GM18868 (cell line): Measurements from ENCODE around the gene COP1.
A peak's percentile ranks its signal among the peaks of the same experiment; 100 is the strongest.

Source experiments
- ATAC-seq: cut with Tn5 transposase; IDR thresholded peaks from one replicate; pipeline ENCODE4 v1.9.1; 2021; ENCODE audit warnings: mild to moderate bottlenecking, moderate library complexity; ENCODE audit not compliant: unreplicated experiment

The COP1 gene

GRCh38 chr1:175976865-175977642 is 230.0 kb downstream of the COP1 start:
- no peak for ATAC-seq

- ATAC-seq: peak; percentile 31
These were observed 237.9 kb downstream of the COP1 start for GRCh38 chr1:175969231-175969630.

- ATAC-seq: peak; percentile 72
These were observed 238.5 kb downstream of the COP1 start for GRCh38 chr1:175968486-175969172.

GRCh38 chr1:175963740-175964139 is 243.3 kb downstream of the COP1 start:
- ATAC-seq: no peak

GRCh38 chr1:175960169-175960568 is 246.9 kb downstream of the COP1 start:
- ATAC-seq: no peak

- no peak for ATAC-seq
These were observed 255.5 kb downstream of the COP1 start for GRCh38 chr1:175951627-175952026.

GRCh38 chr1:175947771-175948170 is 259.3 kb downstream of the COP1 start:
- no peak for ATAC-seq

GRCh38 chr1:175944591-175944990 is 262.5 kb downstream of the COP1 start:
- no peak for ATAC-seq

- ATAC-seq: no peak
These were observed 265.9 kb downstream of the COP1 start for GRCh38 chr1:175941164-175941563.

- no peak for ATAC-seq
These were observed 270.4 kb downstream of the COP1 start for GRCh38 chr1:175936736-175937135.

GRCh38 chr1:175935566-175936115 is 271.4 kb downstream of the COP1 start:
- ATAC-seq: no peak

- ATAC-seq: no peak
These were observed 271.9 kb downstream of the COP1 start for GRCh38 chr1:175935166-175935565.

GRCh38 chr1:175933801-175934200 is 273.3 kb downstream of the COP1 start:
- no peak for ATAC-seq

GRCh38 chr1:175927944-175928343 is 279.1 kb downstream of the COP1 start:
- ATAC-seq: no peak

GRCh38 chr1:175922254-175922881 is 284.7 kb downstream of the COP1 start:
- no peak for ATAC-seq

- ATAC-seq: no peak
These were observed 286.7 kb downstream of the COP1 start for GRCh38 chr1:175920381-175920780.

- ATAC-seq: no peak
These were observed 288.1 kb downstream of the COP1 start for GRCh38 chr1:175919001-175919400.

- no peak for ATAC-seq
These were observed 288.7 kb downstream of the COP1 start for GRCh38 chr1:175918364-175918801.

- no peak for ATAC-seq
These were observed 293.0 kb downstream of the COP1 start for GRCh38 chr1:175914115-175914514.

- no peak for ATAC-seq
These were observed 295.9 kb downstream of the COP1 start for GRCh38 chr1:175911138-175911537.

GRCh38 chr1:175906370-175906769 is 300.7 kb downstream of the COP1 start:
- ATAC-seq: no peak

- no peak for ATAC-seq
These were observed 302.3 kb downstream of the COP1 start for GRCh38 chr1:175904808-175905207.
